HG03575 (cell line): ENCODE results near the gene ATOH8.

Source experiments
- ATAC-seq: cut with Tn5 transposase; IDR thresholded peaks from one replicate; pipeline ENCODE4 v1.9.1; 2021; ENCODE audit not compliant: unreplicated experiment, insufficient number of reproducible peaks, low FRiP score; ENCODE audit errors: extremely low read depth

Gene ATOH8

DNA sequence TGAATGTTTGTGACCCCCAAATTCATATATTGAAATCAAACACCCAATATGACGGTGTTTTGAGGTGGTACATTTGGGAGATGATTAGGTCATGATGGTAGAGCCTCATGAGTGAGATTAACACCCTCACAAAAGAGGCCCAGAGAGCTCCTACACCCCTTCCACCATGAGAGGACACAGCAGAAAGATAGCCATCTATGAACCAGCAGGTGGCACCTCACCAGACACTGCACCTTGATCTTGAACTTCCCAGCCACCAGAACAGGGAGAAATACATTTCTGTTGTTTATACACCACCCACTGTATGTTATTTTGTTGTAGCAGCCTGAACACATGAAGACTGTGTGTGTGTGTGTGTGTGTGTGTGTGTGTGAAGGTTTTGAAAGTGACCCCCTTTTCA, 76.9 kb downstream of the ATOH8 start:
- ATAC-seq, result no peak

GRCh38 chr2:85831735-85832134, 77.9 kb downstream of the ATOH8 start:
- ATAC-seq, result no peak

DNA sequence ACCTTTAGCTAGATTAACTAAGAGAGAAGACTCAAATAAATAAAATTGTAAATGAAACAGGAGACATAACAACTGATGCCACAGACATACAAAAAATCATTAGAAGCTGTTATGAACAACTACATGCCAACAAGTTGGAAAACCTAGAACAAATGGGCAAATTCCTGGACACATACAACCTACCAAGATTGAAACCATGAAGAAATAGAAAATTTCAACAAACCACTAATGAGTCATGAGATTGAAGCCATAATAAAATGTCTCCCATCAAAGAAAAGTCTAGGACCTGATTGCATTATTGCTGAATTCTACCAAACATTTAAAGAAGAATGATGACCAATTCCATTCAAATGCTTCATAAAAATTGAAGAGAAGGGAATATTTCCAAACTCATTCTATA, 80.7 kb downstream of the ATOH8 start:
- no peak for ATAC-seq
